ENCODE measurements around the gene NAA80. TPM values are rescaled to one million over a fixed set of nuclear protein-coding genes. Genes with fewer than 3 reads are reported as not detected.

NAA80 gene
- total and polyA plus RNA-seq, 2 of the 8 experiments (the other 6 are each of a cell fraction or from before 2014, with no cell fraction given), result 11.3 to 16.7 TPM

GRCh38 chr3:50325497-50326181 lies 26.4 kb upstream of the NAA80 start:
- DNase-seq (ENCODE audit: low read depth in 1 of 2, low spot score in 2 of 2) (no peak), FAIRE-seq (no peak)
- Histone ChIP-seq H3K9ac (replicated peaks in 1 of 4; ENCODE audit: extremely low read depth in 1 of 4, low read depth in 3 of 4, low read length in 3 of 4) (no peak overlapping the region), H2BK120ac (replicated peaks; ENCODE audit: low read depth, low read length) (no peak overlapping the region), H3K4me2 (ENCODE audit: insufficient read depth in 1 of 2, low read depth in 2 of 2, low read length in 2 of 2) (no peak overlapping the region), H3K4me3 (ENCODE audit: extremely low read depth in 1 of 4, insufficient read depth in 2 of 4, low read depth in 3 of 4, low read length in 4 of 4) (no peak overlapping the region), H3K36me3 (ENCODE audit: control insufficient read depth in 2 of 4, insufficient read depth in 4 of 4, low read length in 3 of 4) (peaks cover 8 to 18% (median 10%) of the 10 kb centered on the region in 4 experiments; a peak in 7 of 8 replicates), H3K27me3 (replicated peaks in 1 of 4; ENCODE audit: control insufficient read depth in 3 of 4, extremely low read depth in 1 of 4, insufficient read depth in 3 of 4, low read length in 3 of 4) (no peaks in the 10 kb centered on the region), H2BK15ac (ENCODE audit: low read length) (no peak overlapping the region), H3K9me3 (ENCODE audit: insufficient read depth in 2 of 2, low read depth in 1 of 2, low read length in 1 of 2) (no peaks in the 10 kb centered on the region), H3K27ac (ENCODE audit: low read depth, low read length) (no peak overlapping the region), H4K8ac (ENCODE audit: extremely low read depth, insufficient read depth, low read length) (no peak overlapping the region), H4K91ac (replicated peaks; ENCODE audit: insufficient read length, low read length) (no peak overlapping the region), H3K79me1 (ENCODE audit: low read depth, low read length) (peaks cover 7% of the 10 kb centered on the region), H3K14ac (ENCODE audit: insufficient read length) (no peak overlapping the region), H2BK5ac (ENCODE audit: low read depth, low read length) (no peak overlapping the region), H3K23me2 (ENCODE audit: low read depth, low read length) (peaks cover 22% of the 10 kb centered on the region), H3K4me1 (replicated peaks in 1 of 4; ENCODE audit: control insufficient read depth in 3 of 4, insufficient read depth in 4 of 4, low read length in 3 of 4) (peaks cover 0 to 29% (median 14%) of the 10 kb centered on the region in 4 experiments; a peak in 6 of 7 replicates), H3K79me2 (ENCODE audit: control insufficient read depth in 1 of 2, insufficient read depth in 2 of 2, low read length in 2 of 2) (peaks cover 0 to 13% of the 10 kb centered on the region in 2 experiments; a peak in 2 of 4 replicates), H2AK5ac (ENCODE audit: low read depth, low read length) (no peak overlapping the region), H4K5ac (ENCODE audit: insufficient read length, low read depth, low read length) (no peak overlapping the region), H2AFZ (ENCODE audit: low read length) (no peak overlapping the region), H3K23ac (ENCODE audit: insufficient read length) (no peak overlapping the region), H3K4ac (replicated peaks; ENCODE audit: insufficient read length, low read depth, low read length) (no peak overlapping the region), H3K56ac (replicated peaks; ENCODE audit: insufficient read length, low read depth, low read length) (no peak overlapping the region), H4K20me1 (replicated peaks in 1 of 2; ENCODE audit: control insufficient read depth in 1 of 2, insufficient read depth in 2 of 2, low read length in 2 of 2) (peaks cover under 1 to 6% of the 10 kb centered on the region in 2 experiments), H2BK12ac (ENCODE audit: low read depth, low read length) (no peak overlapping the region), H3K18ac (ENCODE audit: extremely low read depth, low read length) (no peak overlapping the region), H2BK20ac (ENCODE audit: low read length) (no peak overlapping the region)
- POLR2A ChIA-PET (ENCODE audit: partially characterized antibody), result interaction anchor here (0.8 to 4.3 kb wide), 4 partner anchors 15 to 302 kb away, joined by 3 to 29 read pairs (median 10); partner anchors contain the start of genes HYAL1, IFRD2 and RASSF1
- 92% methylated on average over 11 of the region's 11 CpGs; no CpG with 5 or more reads in 1 of the 2 experiments for WGBS, 2 experiments (ENCODE audit: extremely low coverage in 1 of 2, insufficient coverage in 1 of 2, insufficient read length in 1 of 2, insufficient replicate concordance in 2 of 2, low coverage in 1 of 2, low lambda C conversion rate in 2 of 2, missing lambda C conversion rate in 1 of 2)
- TF ChIP-seq SP2 (IDR thresholded peaks at IDR 0.05; ENCODE audit: low read length) (no peak), TAF1 (IDR thresholded peaks at IDR 0.05; ENCODE audit: low read depth, low read length) (no peak), NANOG (IDR thresholded peaks at IDR 0.05; ENCODE audit: insufficient read depth, low read depth, low read length, poor library complexity, severe bottlenecking) (no peak), PHF8 (conservative IDR thresholded peaks at IDR 0.05; ENCODE audit: low read depth, low read length) (no peak), MAX (IDR thresholded peaks at IDR 0.05) (no peak), BRCA1 (IDR thresholded peaks at IDR 0.05; ENCODE audit: low read depth, low read length) (no peak), CTCF (IDR thresholded peaks at IDR 0.05; ENCODE audit: control extremely low read depth in 1 of 3, insufficient read depth in 1 of 3, low read depth in 1 of 3, low read length in 3 of 3) (no peak), SRF (IDR thresholded peaks at IDR 0.05; ENCODE audit: low read depth, low read length) (no peak)
- CTCF ChIA-PET (ENCODE audit: partially characterized antibody), result interaction anchor here (0.8 to 7.5 kb wide), 11 partner anchors 10 to 107 kb away, joined by 3 to 75 read pairs (median 5); partner anchors contain the start of genes HYAL1 and LSMEM2

All from H1 (cell line).